ENCODE data around the gene FOXC2.

Gene FOXC2

DNA sequence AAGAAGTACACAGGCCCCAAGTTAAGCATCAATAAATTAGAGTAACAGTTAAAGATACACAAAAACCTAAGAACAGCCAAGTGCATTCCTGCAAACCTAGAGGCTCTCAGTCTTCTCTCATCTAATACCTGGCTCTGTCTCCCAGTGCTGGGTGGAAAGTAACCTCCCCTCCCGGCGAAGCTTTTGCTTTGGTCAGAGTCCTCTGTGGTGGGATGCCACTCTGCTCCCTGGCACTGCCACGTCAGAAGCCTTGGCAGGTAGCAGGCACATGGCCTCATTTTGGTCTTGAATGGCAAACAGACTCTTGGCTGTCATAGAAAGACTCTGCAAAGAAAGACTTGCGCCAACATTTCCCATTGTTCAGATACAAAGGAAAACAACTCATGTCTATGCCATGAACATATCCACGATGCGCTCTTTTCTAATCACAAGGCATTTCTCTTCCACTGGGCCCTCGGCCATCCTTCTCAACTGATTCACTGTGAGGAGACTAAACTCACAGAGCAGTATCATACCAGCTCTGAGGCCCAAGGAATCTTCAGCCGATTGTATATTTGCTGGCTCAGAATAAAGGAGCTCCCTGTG is 32.8 kb upstream of the FOXC2 start:
- no peak for DNase-seq

DNA sequence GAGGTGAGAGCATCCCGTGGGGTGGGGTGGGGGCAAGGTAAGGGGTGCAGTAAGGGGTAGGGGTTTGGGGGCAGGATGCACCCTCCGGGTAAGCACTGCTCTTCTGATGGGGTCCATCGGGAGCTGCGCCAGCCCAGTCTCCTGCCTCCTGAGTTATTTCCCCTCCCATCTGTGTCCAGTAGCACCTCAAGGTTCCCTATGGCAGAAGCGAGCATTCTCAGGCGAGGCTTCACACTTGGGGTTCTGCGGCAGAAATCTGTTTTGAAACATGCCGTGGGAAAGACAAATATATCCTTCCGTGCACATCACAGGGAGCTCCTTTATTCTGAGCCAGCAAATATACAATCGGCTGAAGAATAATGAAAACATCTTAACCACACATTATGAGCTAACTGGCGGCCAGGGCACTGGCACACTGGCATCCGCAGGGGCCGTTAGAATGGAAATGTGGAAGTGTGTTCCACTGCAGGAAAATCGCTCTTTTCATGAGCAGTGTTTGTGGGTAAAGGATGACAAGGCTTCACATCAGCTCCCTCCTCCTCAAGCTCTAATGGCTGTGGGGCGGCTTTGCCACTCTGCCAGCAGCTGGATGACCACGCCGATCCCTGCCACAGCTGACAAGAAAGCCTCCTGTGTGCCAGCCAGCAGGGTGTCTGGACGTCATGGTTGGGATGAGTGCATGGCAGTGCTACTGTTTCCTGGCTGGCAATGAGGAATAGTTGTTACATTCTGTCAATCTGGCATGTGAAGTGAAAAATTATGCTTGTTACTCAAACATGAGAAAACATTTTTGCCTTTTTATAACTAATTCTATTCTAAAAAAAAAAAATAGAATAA is 31.6 kb upstream of the FOXC2 start:
- no peak for DNase-seq

DNA sequence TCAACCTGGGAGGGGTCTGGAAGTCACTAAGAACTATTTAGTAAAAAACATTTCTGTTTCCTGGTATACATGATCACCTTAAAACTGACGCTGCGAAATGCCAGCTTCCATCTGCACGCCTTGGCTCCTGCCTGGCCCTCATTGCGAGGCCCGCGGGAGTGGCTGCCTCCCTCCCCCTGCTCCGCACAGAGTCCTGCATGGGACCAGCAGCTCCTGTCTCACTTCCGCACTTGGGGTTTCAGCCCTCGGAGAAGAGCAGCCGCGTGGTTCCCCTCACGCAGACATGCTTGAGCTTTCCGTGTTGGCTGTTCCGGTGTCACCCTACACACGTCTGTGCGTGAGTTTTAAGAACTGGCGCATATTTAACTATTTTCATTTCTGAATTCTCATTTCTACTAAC is 30.0 kb upstream of the FOXC2 start:
- no peak for DNase-seq

DNA sequence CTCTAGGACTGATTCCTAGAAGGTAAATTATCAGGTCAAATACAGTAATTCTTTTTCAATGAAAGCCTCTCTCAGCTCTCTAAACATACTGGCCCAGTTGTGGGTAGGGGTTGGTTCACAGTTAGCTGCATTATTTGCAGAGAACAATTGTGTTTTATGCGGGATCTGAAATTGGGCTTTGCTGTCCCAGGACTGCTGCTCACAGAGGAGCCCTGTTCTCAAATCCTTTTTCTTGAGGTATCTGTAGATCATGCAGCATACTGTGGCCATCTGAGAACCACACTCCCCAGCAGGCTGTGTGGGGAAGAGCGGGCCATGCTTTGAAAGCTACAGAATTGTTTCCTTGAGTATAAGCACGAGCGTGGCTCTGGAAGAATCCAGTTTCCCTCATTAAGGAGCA is 29.1 kb upstream of the FOXC2 start:
- no peak for DNase-seq

DNA sequence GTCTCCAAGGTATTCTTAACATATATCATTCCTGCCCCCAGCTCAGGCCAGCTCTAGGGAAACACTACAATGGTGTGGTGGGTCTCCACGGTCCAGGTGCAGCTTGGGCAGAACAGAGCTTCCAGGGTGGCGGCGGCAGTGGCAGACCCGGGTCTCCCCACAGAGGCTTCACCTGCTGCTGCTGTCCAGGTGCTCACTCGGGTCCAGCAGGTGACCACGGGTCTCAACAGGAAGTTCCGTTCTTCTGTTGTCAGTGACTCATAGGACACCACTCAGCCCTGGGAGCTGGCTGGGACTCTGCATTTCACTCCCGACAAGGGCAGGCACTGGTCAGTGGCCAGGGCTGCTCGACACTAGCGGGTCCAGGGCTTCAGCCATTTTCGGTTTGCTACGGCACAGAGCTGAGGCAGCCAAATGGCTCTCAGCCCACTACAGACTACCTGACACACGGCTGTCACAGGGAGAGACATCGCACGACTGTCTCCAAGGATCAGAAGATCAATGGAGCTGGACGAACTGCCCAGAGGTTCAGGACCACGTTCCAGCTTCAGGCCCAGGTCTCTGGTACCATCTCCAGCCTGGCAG is 28.3 kb upstream of the FOXC2 start:
- no peak for DNase-seq

DNA sequence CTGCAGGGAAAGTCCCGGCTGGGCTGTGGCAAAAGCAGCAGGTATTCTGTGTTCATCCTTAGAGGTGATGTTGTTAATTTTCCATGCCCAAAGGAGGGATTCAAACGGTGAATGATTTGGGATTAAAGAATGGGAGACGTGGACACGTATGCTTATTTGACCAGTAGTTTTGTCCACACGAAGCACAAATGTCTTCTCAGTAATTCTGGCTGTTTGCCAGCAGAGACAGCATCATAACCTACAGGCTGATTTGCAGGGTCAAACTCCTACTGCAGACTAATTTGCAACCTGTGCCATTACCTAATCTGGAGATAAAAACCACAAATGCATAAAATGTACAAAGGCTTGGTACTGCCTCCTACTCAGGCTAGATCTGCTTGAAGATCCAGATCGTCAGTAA is 25.7 kb upstream of the FOXC2 start:
- DNase-seq: no peak

DNA sequence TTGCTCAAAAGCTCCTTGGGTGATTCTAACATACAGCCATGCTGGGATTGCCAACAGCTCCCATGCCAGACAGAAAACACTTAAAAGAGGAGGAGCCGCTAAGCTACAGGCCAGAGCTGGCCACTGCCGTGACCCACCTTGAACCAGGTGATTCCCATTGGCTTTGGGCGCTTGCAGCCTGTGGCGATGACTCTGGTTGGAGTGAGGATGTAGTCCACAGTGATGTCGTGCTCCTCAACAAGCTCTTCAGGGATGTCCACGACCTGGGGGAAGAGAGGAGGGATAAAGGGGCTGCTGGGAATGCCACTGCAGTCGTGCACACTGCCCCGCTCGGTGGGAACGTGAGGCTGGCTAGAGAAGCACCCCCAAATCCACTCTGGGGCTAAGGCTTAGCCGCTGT is 25.1 kb upstream of the FOXC2 start:
- no peak for DNase-seq

DNA sequence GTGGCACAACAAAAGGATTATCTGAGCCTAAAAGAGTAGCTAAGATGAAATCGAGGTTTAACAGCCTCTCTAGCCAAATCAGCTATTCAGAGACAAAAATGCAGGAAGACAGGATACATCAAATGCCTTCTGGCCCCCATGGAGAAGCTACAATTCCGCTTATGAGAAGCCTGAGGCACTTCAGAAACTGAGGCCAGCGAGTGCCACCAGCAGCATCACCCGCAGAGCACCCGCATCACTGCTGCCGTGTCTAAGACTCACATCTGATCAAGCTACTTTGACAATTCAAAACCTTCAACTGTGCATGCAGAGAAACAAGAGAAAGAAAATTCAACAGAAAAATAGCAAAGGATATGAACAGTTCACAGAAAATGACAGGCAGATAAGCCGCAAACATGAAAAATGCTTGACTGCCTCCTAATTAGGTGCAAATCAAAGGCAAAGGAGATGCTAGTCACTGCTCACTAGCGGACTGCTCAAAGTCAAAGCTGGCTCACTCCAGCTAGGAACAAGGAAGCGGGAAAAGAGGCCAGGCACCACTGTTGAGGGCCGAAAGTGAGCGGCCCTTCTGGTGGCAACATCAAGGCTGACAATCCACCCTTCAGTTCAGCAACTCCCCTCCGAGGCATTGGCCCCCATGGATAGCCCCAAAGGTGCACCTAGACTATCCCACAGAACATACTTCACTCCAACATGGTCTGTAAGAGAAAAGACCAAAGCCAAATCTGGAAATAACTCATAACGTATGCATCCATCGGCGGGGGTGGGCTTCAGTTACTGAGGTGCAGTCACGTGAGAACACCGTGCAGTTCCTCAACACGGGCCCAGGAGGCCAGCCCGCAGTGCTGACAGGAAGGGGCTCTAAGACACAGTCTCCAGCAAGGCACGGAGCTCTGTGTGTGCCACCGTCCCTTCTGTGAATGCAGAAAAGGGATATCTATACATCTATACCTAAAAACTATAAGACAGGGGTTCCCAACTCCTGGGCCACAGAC is 23.6 kb upstream of the FOXC2 start:
- DNase-seq: no peak

DNA sequence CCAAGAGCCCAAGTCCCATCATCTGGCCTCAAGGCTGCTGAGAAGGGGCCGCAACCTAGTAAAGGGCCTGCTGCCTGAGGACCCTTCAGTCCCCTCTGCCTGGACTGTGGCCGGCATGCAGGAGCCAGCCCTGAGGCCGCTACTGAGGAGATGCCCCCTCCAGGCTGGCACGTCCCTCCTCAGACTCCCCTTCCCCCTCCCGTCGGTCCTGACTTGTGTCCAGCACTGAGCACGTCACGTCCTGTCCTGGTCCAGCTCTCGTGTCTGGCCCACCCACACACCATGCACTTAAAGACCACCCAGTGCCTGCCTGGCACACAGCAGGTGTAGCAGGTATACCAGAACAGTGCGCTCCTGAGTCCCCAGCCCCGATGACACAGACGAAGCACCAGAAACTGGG is 21.1 kb upstream of the FOXC2 start:
- DNase-seq: no peak

DNA sequence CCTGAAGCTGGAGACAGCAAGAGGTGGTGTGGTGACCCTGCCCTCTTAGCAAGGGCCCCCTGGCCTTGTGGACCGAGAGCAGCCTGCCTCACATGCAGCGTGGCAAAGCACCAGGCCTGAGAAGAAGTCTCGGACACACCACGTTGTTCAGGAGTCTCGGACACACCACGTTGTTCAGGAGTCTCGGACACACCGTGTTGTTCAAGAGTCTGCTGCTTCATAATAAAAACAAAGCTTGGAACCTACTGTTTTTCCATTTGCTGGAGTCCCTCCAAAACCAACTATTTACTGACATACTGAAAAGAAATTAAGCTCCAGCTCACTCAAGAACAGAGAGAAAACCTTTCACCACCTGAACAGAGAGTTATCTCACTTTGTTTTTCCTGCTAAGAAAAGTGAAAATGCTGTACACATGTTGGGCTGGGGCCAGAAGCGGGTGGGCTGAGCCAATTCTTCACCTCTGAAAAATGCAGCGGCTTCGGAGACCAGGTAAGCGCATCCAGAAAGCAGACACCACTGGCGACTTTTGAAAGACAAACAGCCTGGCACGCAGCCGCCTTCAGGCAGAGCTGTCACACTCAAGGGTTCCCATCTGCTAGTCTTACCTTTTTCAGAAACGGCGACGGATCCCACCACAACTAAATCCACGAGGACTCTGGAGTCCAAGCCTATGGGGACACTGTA is 20.5 kb upstream of the FOXC2 start:
- no peak for DNase-seq

DNA sequence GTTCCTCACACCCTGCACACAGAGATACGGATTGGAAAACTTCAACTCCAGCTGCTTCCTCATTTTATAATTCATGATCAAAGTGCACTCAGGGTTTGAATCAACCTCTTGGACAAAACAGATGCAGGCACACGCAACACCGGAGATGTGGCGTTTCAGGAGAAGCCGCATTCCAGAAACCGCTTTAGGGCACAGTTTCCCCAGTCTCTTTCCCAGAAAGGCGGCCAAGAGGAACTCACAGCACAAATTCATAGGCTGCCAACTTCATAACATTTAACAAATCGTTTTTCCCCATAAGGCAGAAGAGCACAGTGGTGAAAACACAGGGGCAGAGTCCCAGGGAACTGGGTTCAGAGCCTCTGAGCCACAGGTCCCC is 20.0 kb upstream of the FOXC2 start:
- no peak for DNase-seq

DNA sequence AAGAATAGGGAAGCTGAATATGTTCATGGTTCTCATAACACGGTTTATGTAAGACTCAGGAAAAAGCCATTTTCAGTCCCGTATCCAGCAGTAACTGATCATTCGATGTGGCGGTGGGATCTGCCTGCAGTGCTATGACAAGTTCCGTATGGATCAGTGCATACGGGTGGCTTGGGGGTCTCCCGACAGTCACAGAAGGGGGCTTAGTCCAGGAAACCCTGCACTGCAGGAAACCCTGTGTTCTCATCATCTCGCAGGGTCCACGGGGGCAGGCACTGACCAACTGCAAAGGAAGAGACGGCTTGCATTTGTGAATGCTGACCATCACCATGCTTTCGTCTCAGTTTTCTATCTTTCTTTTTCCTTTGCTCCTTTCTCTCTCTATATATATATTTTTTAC is 19.3 kb upstream of the FOXC2 start:
- DNase-seq: no peak

DNA sequence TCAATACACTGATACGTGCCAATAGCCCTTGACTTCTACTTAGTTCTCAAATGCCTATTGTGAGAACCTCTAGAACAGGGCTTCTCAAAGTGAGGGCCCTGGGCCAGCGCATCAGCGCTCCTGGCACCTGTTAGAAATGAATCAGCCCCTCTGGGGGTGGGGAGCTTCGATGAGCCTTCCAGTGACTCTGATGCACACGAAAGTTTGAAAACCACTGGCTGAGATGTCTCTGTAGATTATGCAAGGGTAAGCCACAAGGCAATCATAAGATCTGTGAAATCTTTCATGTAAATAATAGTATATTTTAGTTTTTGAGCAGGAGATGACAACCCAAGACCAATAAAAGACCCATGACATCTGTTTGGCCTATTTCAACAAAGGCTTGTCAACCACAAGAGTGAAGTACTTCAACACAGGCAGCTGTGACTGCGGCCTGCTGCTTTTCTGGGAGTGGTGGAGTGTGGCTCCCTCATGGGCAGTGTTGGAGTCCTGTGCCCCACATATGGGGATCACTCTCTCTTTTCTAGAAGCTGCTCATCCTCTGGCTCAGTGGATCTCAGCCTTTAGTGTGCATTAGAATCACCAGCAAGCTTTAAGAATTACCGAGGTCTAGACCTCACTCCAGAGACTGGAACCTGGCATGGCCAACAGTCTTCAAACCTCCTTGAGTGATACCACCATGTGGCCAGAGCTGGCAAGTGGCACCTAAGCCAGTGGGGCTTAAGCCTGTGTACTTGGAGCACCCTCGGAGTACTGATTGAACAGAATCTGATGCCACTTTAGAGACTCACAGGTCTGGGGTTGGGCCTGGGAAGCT is 17.3 kb upstream of the FOXC2 start:
- DNase-seq: no peak

DNA sequence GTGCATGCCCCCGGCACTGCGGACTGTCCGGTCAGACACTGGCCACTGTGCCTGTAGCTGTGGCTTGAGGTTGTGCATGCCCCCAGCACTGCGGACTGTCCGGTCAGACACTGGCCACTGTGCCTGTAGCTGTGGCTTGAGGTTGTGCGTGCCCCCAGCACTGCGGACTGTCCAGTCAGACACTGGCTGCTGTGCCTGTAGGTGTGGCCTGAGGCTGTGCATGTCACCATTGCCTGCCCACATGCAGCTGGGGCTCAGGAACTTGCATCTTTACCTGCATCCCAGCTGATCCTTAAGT is 16.8 kb upstream of the FOXC2 start:
- no peak for DNase-seq

DNA sequence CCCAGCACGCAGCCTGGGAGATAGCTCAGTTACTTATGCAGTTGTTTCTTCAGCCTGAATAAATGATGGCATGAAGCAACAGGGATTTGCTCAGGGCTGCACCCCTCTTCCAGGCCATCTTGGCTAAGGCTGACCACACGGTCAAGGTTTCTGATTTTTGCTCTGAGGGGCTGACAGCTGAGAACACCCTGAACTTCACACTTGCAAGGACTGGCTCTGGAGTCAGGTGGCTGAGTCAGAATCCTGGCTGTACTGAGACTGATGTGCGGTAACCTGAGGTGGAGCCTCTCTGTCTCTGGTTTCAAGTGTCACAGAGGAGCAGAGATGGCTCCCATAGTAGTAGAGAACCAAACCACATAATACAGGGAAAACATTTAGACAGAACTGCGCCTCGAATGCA is 16.3 kb upstream of the FOXC2 start:
- no peak for DNase-seq

DNA sequence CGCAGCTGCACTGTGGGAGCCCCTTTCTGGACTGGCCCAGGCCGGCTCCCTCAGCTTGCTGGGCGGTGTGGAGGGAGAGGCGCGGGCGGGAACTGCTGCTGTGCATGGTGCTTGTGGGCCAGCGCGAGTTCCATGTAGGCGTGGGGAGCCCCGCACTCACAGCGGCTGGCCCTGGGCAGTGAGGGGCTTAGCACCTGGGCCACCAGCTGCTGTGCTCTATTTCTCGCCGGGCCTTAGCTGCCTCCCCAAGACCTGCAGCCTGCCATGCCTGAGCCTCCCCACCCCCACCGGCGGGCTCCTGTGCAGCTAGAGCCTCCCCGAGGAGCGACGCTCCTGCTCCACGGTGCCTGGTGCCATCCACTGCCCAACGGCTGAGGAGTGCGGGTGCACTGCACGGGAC is 13.3 kb upstream of the FOXC2 start:
- DNase-seq: no peak

DNA sequence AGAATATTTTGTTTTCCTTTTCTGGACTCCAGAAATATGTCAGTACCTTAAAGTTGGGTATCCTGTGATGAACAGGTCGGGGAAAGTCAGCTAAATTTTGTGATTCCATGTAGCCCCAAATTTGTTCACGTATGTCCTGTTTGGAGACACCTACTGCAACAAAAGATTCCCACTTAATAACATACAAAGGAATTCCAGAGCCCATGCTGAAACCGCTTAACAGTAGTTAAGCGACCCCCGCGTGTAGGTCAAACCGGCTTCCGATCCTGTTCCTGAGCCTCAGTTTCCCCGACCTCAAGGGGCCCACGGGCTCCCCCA is 12.1 kb upstream of the FOXC2 start:
- no peak for DNase-seq

DNA sequence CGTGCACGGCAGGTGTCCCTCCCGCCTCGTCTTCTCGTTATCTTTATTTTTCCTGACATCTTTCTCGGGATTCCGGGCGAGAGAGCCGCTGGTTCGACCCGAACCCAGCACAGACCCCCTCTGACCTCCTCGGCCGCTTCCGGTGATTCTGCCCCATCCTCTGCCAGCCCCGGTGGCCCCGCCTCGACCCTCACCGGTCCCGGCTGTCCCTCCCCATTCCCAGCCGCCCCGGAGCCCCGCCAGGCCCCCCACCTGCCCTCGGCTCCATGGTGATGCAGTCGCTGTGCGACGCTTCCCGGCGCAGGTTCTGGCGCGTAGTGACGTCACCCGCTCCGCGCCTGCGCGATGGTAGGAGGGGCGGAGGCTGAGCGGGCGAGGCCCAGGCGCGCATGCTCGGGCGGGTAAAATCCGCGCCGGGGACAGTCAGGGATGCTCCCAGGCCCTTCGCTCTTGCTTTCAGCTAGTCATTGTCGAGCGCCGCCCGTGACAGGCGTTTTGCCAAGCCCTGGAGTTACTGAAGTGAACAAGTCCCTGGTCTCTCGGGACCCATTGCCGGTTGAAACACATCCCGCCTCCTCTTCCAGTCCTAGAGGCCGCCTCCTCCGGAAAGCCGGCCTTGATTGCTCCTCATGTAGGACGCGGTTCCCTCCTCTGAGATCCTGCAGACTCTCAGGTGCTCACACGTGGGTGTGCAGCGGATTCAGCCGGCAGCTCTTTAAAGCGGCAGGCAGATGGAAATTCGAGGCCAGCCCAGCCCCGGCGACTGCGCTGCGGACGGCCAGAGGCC is 11.5 kb upstream of the FOXC2 start, which contains the start of gene MTHFSD:
MTHFSD (minus strand) TSS at position 319 of the 787 bp plus-strand sequence; CDS start at position 268, 51 bp downstream.
- peak; percentile 91 for DNase-seq

DNA sequence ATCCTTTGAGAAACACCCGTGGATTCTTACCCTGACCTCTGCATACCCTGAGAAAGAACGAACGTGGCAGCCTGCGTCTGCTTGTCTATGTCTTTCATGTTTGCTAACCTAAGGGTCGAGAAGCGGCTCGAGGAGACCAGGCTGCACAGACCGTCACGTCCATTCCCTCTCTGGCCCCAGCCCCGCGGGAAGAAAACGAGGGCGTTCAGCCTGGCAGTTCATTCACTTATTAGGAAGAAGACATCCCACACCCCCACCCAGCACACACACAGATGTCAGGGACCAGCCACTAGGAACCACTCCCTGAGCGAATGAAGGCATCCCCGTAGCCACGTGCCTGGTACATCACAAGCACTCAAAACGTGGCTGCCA is 10.9 kb upstream of the FOXC2 start:
- no peak for DNase-seq

DNA sequence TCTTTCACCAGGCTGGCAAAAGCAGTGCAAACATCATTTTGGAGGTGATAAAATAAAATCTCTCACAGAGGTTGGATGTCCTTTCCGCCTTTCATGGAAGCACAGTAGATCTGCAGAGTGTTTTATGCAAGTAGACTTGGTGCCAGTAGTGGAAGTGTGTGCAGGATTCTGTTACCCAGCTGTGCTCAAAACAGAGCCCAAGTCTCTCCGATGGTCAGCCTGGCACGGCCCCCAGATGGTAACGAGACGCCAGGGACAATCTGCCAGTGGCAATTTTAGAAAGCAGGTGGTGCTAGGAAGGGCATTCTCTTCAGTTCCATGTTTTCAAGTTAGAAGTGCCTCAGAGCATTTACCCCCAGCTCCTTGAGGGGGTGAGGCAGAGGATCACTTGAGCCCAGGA is 10.1 kb upstream of the FOXC2 start:
- no peak for DNase-seq

DNA sequence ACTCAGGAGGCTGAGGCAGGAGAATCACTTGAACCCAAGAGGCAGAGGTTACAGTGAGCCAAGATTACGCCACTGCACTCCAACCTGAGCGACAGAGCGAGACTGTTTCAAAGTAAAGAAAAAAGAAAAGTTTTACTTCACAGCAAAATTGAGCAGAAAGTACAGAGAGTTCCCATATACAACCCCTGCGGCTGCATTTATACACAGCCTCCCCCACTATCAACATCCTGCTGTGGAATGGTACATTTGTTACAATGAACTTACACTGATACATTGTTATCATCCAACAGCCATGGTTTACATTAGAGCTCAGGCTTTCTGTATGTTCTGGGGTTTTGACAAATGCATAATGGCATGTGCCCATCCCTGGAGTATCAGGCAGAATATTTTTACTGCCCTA is 9.0 kb upstream of the FOXC2 start:
- DNase-seq: no peak
